ENCODE measurements around the gene POLR2M. TPM values are rescaled to one million over a fixed set of nuclear protein-coding genes. Genes with fewer than 3 reads are reported as not detected.
A peak's percentile ranks its signal among the peaks of the same experiment; 100 is the strongest.

Gene POLR2M
- total and polyA plus RNA-seq, 2 experiments from 2014 or later: 19.6 to 46.3 TPM

DNA sequence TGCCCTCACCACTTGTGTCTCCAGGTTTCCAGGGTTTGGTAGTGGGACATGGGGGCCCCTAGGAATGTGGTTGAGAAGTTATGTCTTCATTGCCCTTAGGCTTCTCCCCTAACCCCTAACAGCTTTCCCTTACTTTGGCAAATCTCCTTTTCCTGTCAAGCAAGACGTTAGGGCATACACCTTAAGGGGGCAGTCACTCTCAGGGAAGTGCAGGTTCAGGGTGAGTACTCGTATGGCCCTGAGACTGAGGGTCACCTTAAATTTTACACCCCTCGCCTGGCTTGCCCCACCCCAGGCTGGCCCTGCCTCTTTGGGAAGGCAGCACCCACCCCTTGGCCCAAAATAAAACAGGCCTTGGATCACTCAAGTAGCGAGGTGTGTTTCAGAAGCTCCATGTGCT lies 33.5 kb downstream of the POLR2M start:
- no peaks in the 10 kb centered on the region for H3K27me3 ChIP-seq (ENCODE audit: insufficient read depth)
- H3K9me3 Mint-ChIP-seq: no peaks in the 10 kb centered on the region
- no peak overlapping the region for H3K4me3 ChIP-seq
- H3F3A ChIP-seq (replicated peaks; ENCODE audit: low read depth): no peaks in the 10 kb centered on the region
- H3K36me3 ChIP-seq (ENCODE audit: insufficient read depth): no peaks in the 10 kb centered on the region
- no peak overlapping the region for H3K27ac ChIP-seq (ENCODE audit: low read depth)
- H3K4me3 Mint-ChIP-seq: no peak overlapping the region
- peak; percentile 44 for DNase-seq (ENCODE audit: low spot score)
- peaks cover 4% of the 10 kb centered on the region; the same call in 1 of the 2 replicates for H3K4me1 ChIP-seq (ENCODE audit: insufficient read depth)
- no peaks in the 10 kb centered on the region for H4K20me1 ChIP-seq (replicated peaks; ENCODE audit: insufficient read depth)
- peaks cover 3% of the 10 kb centered on the region for H3K27me3 Mint-ChIP-seq (ENCODE audit: insufficient read depth, low read depth, poor library complexity)
- TF ChIP-seq ZNF114 (CRISPR knock-in tag; IDR thresholded peaks at IDR 0.05): no peak
- TF ChIP-seq, protein P1, sequence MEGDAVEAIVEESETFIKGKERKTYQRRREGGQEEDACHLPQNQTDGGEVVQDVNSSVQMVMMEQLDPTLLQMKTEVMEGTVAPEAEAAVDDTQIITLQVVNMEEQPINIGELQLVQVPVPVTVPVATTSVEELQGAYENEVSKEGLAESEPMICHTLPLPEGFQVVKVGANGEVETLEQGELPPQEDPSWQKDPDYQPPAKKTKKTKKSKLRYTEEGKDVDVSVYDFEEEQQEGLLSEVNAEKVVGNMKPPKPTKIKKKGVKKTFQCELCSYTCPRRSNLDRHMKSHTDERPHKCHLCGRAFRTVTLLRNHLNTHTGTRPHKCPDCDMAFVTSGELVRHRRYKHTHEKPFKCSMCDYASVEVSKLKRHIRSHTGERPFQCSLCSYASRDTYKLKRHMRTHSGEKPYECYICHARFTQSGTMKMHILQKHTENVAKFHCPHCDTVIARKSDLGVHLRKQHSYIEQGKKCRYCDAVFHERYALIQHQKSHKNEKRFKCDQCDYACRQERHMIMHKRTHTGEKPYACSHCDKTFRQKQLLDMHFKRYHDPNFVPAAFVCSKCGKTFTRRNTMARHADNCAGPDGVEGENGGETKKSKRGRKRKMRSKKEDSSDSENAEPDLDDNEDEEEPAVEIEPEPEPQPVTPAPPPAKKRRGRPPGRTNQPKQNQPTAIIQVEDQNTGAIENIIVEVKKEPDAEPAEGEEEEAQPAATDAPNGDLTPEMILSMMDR (conservative IDR thresholded peaks at IDR 0.05; ENCODE audit: low read depth in 2 of 2): peak in 1 of 2 experiments; percentile 54; a peak in 3 of 4 replicates
- H3K36me3 Mint-ChIP-seq (ENCODE audit: low read depth): no peaks in the 10 kb centered on the region
- H2AFZ ChIP-seq: peak overlapping the region; percentile 80; the same call in 1 of the 2 replicates
- no peak overlapping the region for H3K4me2 ChIP-seq
- H3K9me2 ChIP-seq (ENCODE audit: insufficient read depth): peaks cover 2% of the 10 kb centered on the region; the same call in 1 of the 2 replicates
- ATAC-seq: peak; percentile 91
- H3K4me1 Mint-ChIP-seq: peaks cover 5% of the 10 kb centered on the region; the same call in 1 of the 3 replicates
- H3K79me2 ChIP-seq (replicated peaks; ENCODE audit: insufficient read depth): no peaks in the 10 kb centered on the region
- no peak overlapping the region for H3K27ac Mint-ChIP-seq

DNA sequence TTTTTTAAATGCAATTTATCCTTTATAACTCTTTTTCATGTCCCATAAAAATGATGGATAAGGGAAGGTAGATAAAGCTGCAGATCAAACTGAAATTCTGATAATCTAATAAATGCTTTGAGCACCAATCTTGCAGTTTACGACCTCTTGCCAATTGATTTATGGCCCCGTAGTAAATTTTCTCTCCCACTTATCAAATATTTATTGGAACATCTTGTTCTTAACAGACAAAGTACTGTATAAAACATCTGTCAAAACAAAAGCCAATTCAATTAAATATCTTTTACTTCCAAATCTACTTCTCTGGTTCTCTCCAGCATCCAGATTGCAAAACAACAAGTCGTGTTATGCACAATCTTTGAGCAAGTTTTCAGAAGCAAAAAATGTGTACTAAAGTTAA lies 34.6 kb downstream of the POLR2M start:
- Mint-ChIP-seq H3K4me1 (peaks cover 7% of the 10 kb centered on the region; the same call in 2 of the 3 replicates), H3K27ac (no peak overlapping the region), H3K36me3 (ENCODE audit: low read depth) (no peaks in the 10 kb centered on the region), H3K9me3 (no peaks in the 10 kb centered on the region), H3K4me3 (no peak overlapping the region), H3K27me3 (ENCODE audit: insufficient read depth, low read depth, poor library complexity) (peaks cover 6% of the 10 kb centered on the region)
- Histone ChIP-seq H3K4me1 (ENCODE audit: insufficient read depth) (peaks cover 4% of the 10 kb centered on the region; the same call in 1 of the 2 replicates), H3K36me3 (ENCODE audit: insufficient read depth) (no peaks in the 10 kb centered on the region), H2AFZ (no peak overlapping the region), H3K4me3 (no peak overlapping the region), H3K4me2 (no peak overlapping the region), H4K20me1 (replicated peaks; ENCODE audit: insufficient read depth) (no peaks in the 10 kb centered on the region), H3F3A (replicated peaks; ENCODE audit: low read depth) (no peaks in the 10 kb centered on the region), H3K9me2 (ENCODE audit: insufficient read depth) (peaks cover 11% of the 10 kb centered on the region; the same call in 1 of the 2 replicates), H3K79me2 (replicated peaks; ENCODE audit: insufficient read depth) (no peaks in the 10 kb centered on the region), H3K27me3 (ENCODE audit: insufficient read depth) (no peaks in the 10 kb centered on the region), H3K27ac (ENCODE audit: low read depth) (no peak overlapping the region)
- DNase-seq (ENCODE audit: low spot score) (no peak), ATAC-seq (no peak)
- TF ChIP-seq, protein P1 (conservative IDR thresholded peaks at IDR 0.05; ENCODE audit: low read depth in 2 of 2): no peak
- no peak for TF ChIP-seq JUNB (IDR thresholded peaks at IDR 0.05; ENCODE audit: unreplicated experiment)
- TF ChIP-seq NANOG (IDR thresholded peaks at IDR 0.05; ENCODE audit: borderline replicate concordance): no peak
- TF ChIP-seq POLR2AphosphoS5 (IDR thresholded peaks at IDR 0.05; ENCODE audit: low read depth): no peak
- TF ChIP-seq EZH2phosphoT487 (IDR thresholded peaks at IDR 0.05; ENCODE audit: unreplicated experiment): no peak
- TF ChIP-seq, protein P2, sequence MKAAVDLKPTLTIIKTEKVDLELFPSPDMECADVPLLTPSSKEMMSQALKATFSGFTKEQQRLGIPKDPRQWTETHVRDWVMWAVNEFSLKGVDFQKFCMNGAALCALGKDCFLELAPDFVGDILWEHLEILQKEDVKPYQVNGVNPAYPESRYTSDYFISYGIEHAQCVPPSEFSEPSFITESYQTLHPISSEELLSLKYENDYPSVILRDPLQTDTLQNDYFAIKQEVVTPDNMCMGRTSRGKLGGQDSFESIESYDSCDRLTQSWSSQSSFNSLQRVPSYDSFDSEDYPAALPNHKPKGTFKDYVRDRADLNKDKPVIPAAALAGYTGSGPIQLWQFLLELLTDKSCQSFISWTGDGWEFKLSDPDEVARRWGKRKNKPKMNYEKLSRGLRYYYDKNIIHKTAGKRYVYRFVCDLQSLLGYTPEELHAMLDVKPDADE (IDR thresholded peaks at IDR 0.05): no peak
- no peak for TF ChIP-seq STAT1 (IDR thresholded peaks at IDR 0.05; ENCODE audit: unreplicated experiment)
- TF ChIP-seq, protein P3, sequence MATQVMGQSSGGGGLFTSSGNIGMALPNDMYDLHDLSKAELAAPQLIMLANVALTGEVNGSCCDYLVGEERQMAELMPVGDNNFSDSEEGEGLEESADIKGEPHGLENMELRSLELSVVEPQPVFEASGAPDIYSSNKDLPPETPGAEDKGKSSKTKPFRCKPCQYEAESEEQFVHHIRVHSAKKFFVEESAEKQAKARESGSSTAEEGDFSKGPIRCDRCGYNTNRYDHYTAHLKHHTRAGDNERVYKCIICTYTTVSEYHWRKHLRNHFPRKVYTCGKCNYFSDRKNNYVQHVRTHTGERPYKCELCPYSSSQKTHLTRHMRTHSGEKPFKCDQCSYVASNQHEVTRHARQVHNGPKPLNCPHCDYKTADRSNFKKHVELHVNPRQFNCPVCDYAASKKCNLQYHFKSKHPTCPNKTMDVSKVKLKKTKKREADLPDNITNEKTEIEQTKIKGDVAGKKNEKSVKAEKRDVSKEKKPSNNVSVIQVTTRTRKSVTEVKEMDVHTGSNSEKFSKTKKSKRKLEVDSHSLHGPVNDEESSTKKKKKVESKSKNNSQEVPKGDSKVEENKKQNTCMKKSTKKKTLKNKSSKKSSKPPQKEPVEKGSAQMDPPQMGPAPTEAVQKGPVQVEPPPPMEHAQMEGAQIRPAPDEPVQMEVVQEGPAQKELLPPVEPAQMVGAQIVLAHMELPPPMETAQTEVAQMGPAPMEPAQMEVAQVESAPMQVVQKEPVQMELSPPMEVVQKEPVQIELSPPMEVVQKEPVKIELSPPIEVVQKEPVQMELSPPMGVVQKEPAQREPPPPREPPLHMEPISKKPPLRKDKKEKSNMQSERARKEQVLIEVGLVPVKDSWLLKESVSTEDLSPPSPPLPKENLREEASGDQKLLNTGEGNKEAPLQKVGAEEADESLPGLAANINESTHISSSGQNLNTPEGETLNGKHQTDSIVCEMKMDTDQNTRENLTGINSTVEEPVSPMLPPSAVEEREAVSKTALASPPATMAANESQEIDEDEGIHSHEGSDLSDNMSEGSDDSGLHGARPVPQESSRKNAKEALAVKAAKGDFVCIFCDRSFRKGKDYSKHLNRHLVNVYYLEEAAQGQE (IDR thresholded peaks at IDR 0.05; ENCODE audit: unreplicated experiment): no peak
